ENCODE results near the gene TPST2. TPM values are rescaled to one million over a fixed set of nuclear protein-coding genes. Genes with fewer than 3 reads are reported as not detected.
"Not testable (repeated sequence)": the region's sequence is repeated elsewhere in the genome, so short reads cannot be mapped to it uniquely, and the experiment has no call there.

The TPST2 gene
- total and polyA plus RNA-seq, 2 of the 4 experiments (the other 2 are of a cell fraction), result 42.5 to 63.6 TPM

DNA sequence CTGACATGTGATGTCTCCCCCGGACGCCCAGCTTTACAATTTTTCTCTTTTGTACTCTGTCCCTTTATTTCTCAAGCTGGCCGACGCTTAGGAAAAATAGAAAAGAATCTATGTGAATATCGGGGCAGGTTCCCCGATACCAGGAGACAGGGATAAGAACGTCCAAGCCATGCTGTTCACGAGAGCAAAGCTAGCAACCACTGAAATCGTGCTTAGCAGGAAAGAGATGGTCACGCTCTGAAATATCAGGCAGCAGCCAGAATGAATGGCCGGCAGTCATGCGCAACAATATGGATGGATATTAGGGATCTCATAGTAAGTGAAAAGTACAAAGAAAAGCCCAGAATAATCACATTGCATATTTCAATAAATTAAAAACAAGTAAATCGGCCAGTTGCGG lies 24.4 kb upstream of the TPST2 start:
- Histone ChIP-seq H3K27me3 (ENCODE audit: control insufficient read depth, insufficient read depth, low read length) (peaks cover 8% of the 10 kb centered on the region), H4K5ac (ENCODE audit: low read depth, low read length) (no peak overlapping the region), H2AK9ac (replicated peaks; ENCODE audit: low read depth, low read length, poor library complexity) (no peak overlapping the region), H4K91ac (ENCODE audit: insufficient read depth, low read depth, low read length) (no peak overlapping the region), H4K20me1 (ENCODE audit: insufficient read depth, low read length) (no peaks in the 10 kb centered on the region), H3K4ac (ENCODE audit: low read depth, low read length) (0 out of 2 replicates have a peak overlapping the region, but pooled peaks have one; percentile 8), H2AFZ (replicated peaks; ENCODE audit: low read length, poor library complexity) (no peak overlapping the region), H2BK5ac (ENCODE audit: low read depth, low read length, poor library complexity, severe bottlenecking) (no peak overlapping the region), H2AK5ac (ENCODE audit: low read depth, low read length) (no peak overlapping the region), H3K4me2 (ENCODE audit: low read depth, low read length) (no peak overlapping the region), H3K14ac (replicated peaks; ENCODE audit: low read depth, low read length) (no peak overlapping the region), H3K23ac (ENCODE audit: low read depth, low read length) (no peak overlapping the region), H2BK20ac (ENCODE audit: low read depth, low read length) (no peak overlapping the region), H3K9ac (ENCODE audit: low read depth, low read length) (no peak overlapping the region), H3K36me3 (ENCODE audit: control insufficient read depth, insufficient read depth, low read length) (no peaks in the 10 kb centered on the region), H3K9me3 (ENCODE audit: control insufficient read depth, insufficient read depth, low read length) (no peaks in the 10 kb centered on the region), H3K18ac (ENCODE audit: low read depth, low read length) (no peak overlapping the region), H3K27ac (ENCODE audit: insufficient read depth, low read length) (no peak overlapping the region), H3K56ac (ENCODE audit: extremely low read depth, insufficient read depth, low read length) (no peak overlapping the region), H2BK120ac (ENCODE audit: low read depth, low read length) (no peak overlapping the region), H3K79me1 (ENCODE audit: low read depth in 1 of 2, low read length in 2 of 2) (peaks cover 0 to 5% of the 10 kb centered on the region in 2 experiments; a peak in 1 of 4 replicates), H3K9me1 (ENCODE audit: insufficient read depth, low read length) (peaks cover 14% of the 10 kb centered on the region), H2BK15ac (ENCODE audit: low read depth, low read length) (no peak overlapping the region), H4K8ac (ENCODE audit: low read depth in 2 of 2, low read length in 2 of 2) (no peak overlapping the region), H3K4me3 (ENCODE audit: insufficient read depth, low read depth, low read length) (no peak overlapping the region), H3K4me1 (ENCODE audit: control insufficient read depth, insufficient read depth, low read length) (peaks cover 8% of the 10 kb centered on the region)
- TF ChIP-seq SMC3 (IDR thresholded peaks at IDR 0.05; ENCODE audit: low read depth, low read length), result no peak
- BruUV-seq (replicated peaks), result no TSS peak
- in situ Hi-C loops (cut with MboI; ENCODE audit: low sequenced_read_pairs), result no loop called here
- dilution Hi-C loops (cut with HindIII; ENCODE audit: low sequenced_read_pairs, unreplicated experiment), result no loop called here
- DNase-seq (no peak), ATAC-seq (ENCODE audit: low read depth) (no peak)
- WGBS, 2 experiments (ENCODE audit: extremely low coverage in 2 of 2, insufficient read length in 1 of 2), result 23% methylated on average over 6 of the region's 14 CpGs; no CpG with 5 or more reads in 1 of the 2 experiments
- intact Hi-C loops (cut with micrococcal nuclease), result no loop called here
- ChIA-PET CTCF (no interaction called here), POLR2A (ENCODE audit: unreplicated experiment) (no interaction called here)

DNA sequence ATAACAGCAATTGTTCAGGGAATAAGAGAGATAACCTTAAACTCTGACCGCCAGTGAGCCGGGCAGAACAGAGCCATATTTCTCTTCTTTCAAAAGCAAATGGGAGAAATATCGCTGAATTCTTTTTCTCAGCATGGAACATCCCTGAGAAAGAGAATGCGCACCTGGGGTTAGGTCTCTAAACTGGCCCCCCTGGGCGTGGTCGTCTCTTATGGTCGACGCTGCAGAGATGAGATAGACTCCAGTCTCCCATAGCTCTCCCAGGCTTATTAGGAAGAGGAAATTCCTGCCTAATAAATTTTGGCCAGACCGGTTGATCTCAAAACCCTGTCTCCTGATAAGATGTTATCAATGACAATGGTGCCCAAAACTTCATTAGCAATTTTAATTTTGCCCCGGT lies 23.8 kb upstream of the TPST2 start:
- H3K14ac ChIP-seq (replicated peaks; ENCODE audit: low read depth, low read length); H3K36me3 ChIP-seq (ENCODE audit: control insufficient read depth, insufficient read depth, low read length); H3K4me2 ChIP-seq (ENCODE audit: low read depth, low read length); H2AK9ac ChIP-seq (replicated peaks; ENCODE audit: low read depth, low read length, poor library complexity); POLR2A ChIA-PET (ENCODE audit: unreplicated experiment); H3K4me1 ChIP-seq (ENCODE audit: control insufficient read depth, insufficient read depth, low read length); H3K56ac ChIP-seq (ENCODE audit: extremely low read depth, insufficient read depth, low read length); H4K91ac ChIP-seq (ENCODE audit: insufficient read depth, low read depth, low read length); H4K8ac ChIP-seq (ENCODE audit: low read depth in 2 of 2, low read length in 2 of 2); H2BK120ac ChIP-seq (ENCODE audit: low read depth, low read length); H3K9me3 ChIP-seq (ENCODE audit: control insufficient read depth, insufficient read depth, low read length); H3K27ac ChIP-seq (ENCODE audit: insufficient read depth, low read length); H2AK5ac ChIP-seq (ENCODE audit: low read depth, low read length); H4K20me1 ChIP-seq (ENCODE audit: insufficient read depth, low read length); H3K18ac ChIP-seq (ENCODE audit: low read depth, low read length); H3K27me3 ChIP-seq (ENCODE audit: control insufficient read depth, insufficient read depth, low read length); intact Hi-C loops (cut with micrococcal nuclease); in situ Hi-C loops (cut with MboI; ENCODE audit: low sequenced_read_pairs); ATAC-seq (ENCODE audit: low read depth); H3K4ac ChIP-seq (ENCODE audit: low read depth, low read length); CTCF ChIA-PET; H3K79me1 ChIP-seq (ENCODE audit: low read depth in 1 of 2, low read length in 2 of 2); H3K4me3 ChIP-seq (ENCODE audit: insufficient read depth, low read depth, low read length); H2AFZ ChIP-seq (replicated peaks; ENCODE audit: low read length, poor library complexity); H2BK5ac ChIP-seq (ENCODE audit: low read depth, low read length, poor library complexity, severe bottlenecking); H4K5ac ChIP-seq (ENCODE audit: low read depth, low read length); dilution Hi-C loops (cut with HindIII; ENCODE audit: low sequenced_read_pairs, unreplicated experiment); BruUV-seq (replicated peaks); H3K9ac ChIP-seq (ENCODE audit: low read depth, low read length); H3K23ac ChIP-seq (ENCODE audit: low read depth, low read length); H2BK15ac ChIP-seq (ENCODE audit: low read depth, low read length); H2BK20ac ChIP-seq (ENCODE audit: low read depth, low read length); DNase-seq: not testable (repeated sequence)
- WGBS, 2 experiments (ENCODE audit: extremely low coverage in 2 of 2, insufficient read length in 1 of 2), result no CpG with 5 or more reads among the region's 10 CpGs
- H3K9me1 ChIP-seq (ENCODE audit: insufficient read depth, low read length), result peaks cover 14% of the 10 kb centered on the region
